IgD-negative memory B cell (primary cell): ENCODE results near the gene FAM98C. TPM values are rescaled to one million over a fixed set of nuclear protein-coding genes. Genes with fewer than 3 reads are reported as not detected.
A peak's percentile ranks its signal among the peaks of the same experiment; 100 is the strongest.
"Not testable (repeated sequence)": the region's sequence is repeated elsewhere in the genome, so short reads cannot be mapped to it uniquely, and the experiment has no call there.

ENCODE experiments used
- H3K27ac Mint-ChIP-seq, 3 donors: one replicate each; pipeline ENCODE4 v1.8.0; 2020 to 2022; ENCODE audit warnings: mild to moderate bottlenecking in 3 of 3, mixed read lengths in 3 of 3, moderate library complexity in 1 of 3
- H3K27me3 Mint-ChIP-seq: one replicate; pipeline ENCODE4 v1.8.0; 2021; ENCODE audit warnings: mixed read lengths
- H3K36me3 Mint-ChIP-seq: one replicate; pipeline ENCODE4 v1.8.0; 2020; ENCODE audit warnings: mild to moderate bottlenecking, mixed read lengths
- H3K4me1 Mint-ChIP-seq, 3 donors: one replicate each; pipeline ENCODE4 v1.8.0; 2020 to 2022; ENCODE audit warnings: mixed read lengths in 3 of 3, mild to moderate bottlenecking in 1 of 3
- H3K4me3 Mint-ChIP-seq, 4 donors: one replicate each; pipeline ENCODE4 v1.8.0; 2020 to 2022; ENCODE audit warnings: mild to moderate bottlenecking in 4 of 4, mixed read lengths in 4 of 4, moderate library complexity in 3 of 4
- H3K9me3 Mint-ChIP-seq, 3 donors: one replicate each; pipeline ENCODE4 v1.8.0; 2020 to 2021; ENCODE audit warnings: mixed read lengths in 3 of 3, mild to moderate bottlenecking in 1 of 3
- polyA plus RNA-seq: library from polyadenylated mRNA; unstranded; fragments of 300-500 nt; fragmentation: Illumina TruSeq; gene quantifications from one replicate; pipeline ENCODE4 v1.2.3, GENCODE V29; 2021

FAM98C gene
- polyA plus RNA-seq, result 26.2 TPM

GRCh38 chr19:38402967-38403674 lies at the start of gene FAM98C:
TSS of gene FAM98C (plus strand) at chr19:38403093. CDS start at chr19:38403154, 61 bp downstream.
- Mint-ChIP-seq H3K27ac (peak within 1 kb of the TSS; percentile 77 to 94 (median 80)), H3K36me3 (peaks cover 6% of the 10 kb centered on the region), H3K4me3 (peak within 1 kb of the TSS; percentile 88 to 98 (median 94)), H3K27me3 (peaks cover 5% of the 10 kb centered on the region), H3K9me3 (no peaks in the 10 kb centered on the region), H3K4me1 (peaks cover 4 to 8% (median 5%) of the 10 kb centered on the region in 3 donors)

GRCh38 chr19:38355728-38356725 lies 46.9 kb upstream of the FAM98C start:
- H3K27ac Mint-ChIP-seq, result no peak overlapping the region
- H3K9me3 Mint-ChIP-seq, result no peaks in the 10 kb centered on the region
- H3K36me3 Mint-ChIP-seq, result no peaks in the 10 kb centered on the region
- peaks cover 3% of the 10 kb centered on the region for H3K27me3 Mint-ChIP-seq
- peaks cover 0 to 3% (median 1%) of the 10 kb centered on the region in 3 donors for H3K4me1 Mint-ChIP-seq
- H3K4me3 Mint-ChIP-seq, result no peak overlapping the region

GRCh38 chr19:38358071-38358470 lies 44.8 kb upstream of the FAM98C start:
- H3K4me3 Mint-ChIP-seq, result no peak overlapping the region
- no peaks in the 10 kb centered on the region for H3K36me3 Mint-ChIP-seq
- no peaks in the 10 kb centered on the region for H3K9me3 Mint-ChIP-seq
- H3K27ac Mint-ChIP-seq, result no peak overlapping the region
- peaks cover 3% of the 10 kb centered on the region for H3K27me3 Mint-ChIP-seq
- peaks cover 0 to 7% (median 4%) of the 10 kb centered on the region in 3 donors for H3K4me1 Mint-ChIP-seq

GRCh38 chr19:38359242-38360021 lies 43.5 kb upstream of the FAM98C start:
- Mint-ChIP-seq H3K4me3 (peak overlapping the region in 1 of 4 donors; percentile 84), H3K27me3 (peaks cover 3% of the 10 kb centered on the region), H3K9me3 (no peaks in the 10 kb centered on the region), H3K27ac (no peak overlapping the region), H3K36me3 (no peaks in the 10 kb centered on the region), H3K4me1 (peaks cover 0 to 7% (median 4%) of the 10 kb centered on the region in 3 donors)

- Mint-ChIP-seq H3K4me1 (peaks cover 0 to 7% (median 4%) of the 10 kb centered on the region in 3 donors), H3K27me3 (peaks cover 3% of the 10 kb centered on the region), H3K27ac (peak overlapping the region in 1 of 3 donors; percentile 47), H3K9me3 (no peaks in the 10 kb centered on the region), H3K36me3 (no peaks in the 10 kb centered on the region), H3K4me3 (peak overlapping the region in 3 of 4 donors; percentile 34 to 84 (median 41))
Measured at GRCh38 chr19:38360351-38360750, 42.5 kb upstream of the FAM98C start.

- Mint-ChIP-seq H3K27me3 (peaks cover 3% of the 10 kb centered on the region), H3K36me3 (no peaks in the 10 kb centered on the region), H3K9me3 (no peaks in the 10 kb centered on the region), H3K4me3 (peak overlapping the region; percentile 84 to 95 (median 90)), H3K4me1 (peaks cover 0 to 7% (median 4%) of the 10 kb centered on the region in 3 donors), H3K27ac (peak overlapping the region; percentile 37 to 47 (median 39))
Measured at GRCh38 chr19:38360839-38361631, 41.9 kb upstream of the FAM98C start.

- Mint-ChIP-seq H3K4me1 (peaks cover 0 to 7% (median 4%) of the 10 kb centered on the region in 3 donors), H3K4me3 (peak overlapping the region; percentile 84 to 95 (median 90)), H3K27ac (no peak overlapping the region), H3K9me3 (no peaks in the 10 kb centered on the region), H3K27me3 (peaks cover 3% of the 10 kb centered on the region), H3K36me3 (no peaks in the 10 kb centered on the region)
Measured at GRCh38 chr19:38361633-38362075, 41.2 kb upstream of the FAM98C start.

GRCh38 chr19:38362076-38362945 lies 40.6 kb upstream of the FAM98C start:
- Mint-ChIP-seq H3K27me3 (peaks cover 3% of the 10 kb centered on the region), H3K9me3 (no peaks in the 10 kb centered on the region), H3K27ac (peak overlapping the region in 1 of 3 donors; percentile 53), H3K4me3 (peak overlapping the region; percentile 84 to 95 (median 90)), H3K4me1 (peaks cover 0 to 7% (median 4%) of the 10 kb centered on the region in 3 donors), H3K36me3 (no peaks in the 10 kb centered on the region)

- H3K36me3 Mint-ChIP-seq, H3K9me3 Mint-ChIP-seq, H3K4me1 Mint-ChIP-seq, H3K27me3 Mint-ChIP-seq, H3K27ac Mint-ChIP-seq: not testable (repeated sequence)
- peak overlapping the region; percentile 23 to 86 (median 65) for H3K4me3 Mint-ChIP-seq
Measured at GRCh38 chr19:38362946-38363688, 39.8 kb upstream of the FAM98C start.

GRCh38 chr19:38367041-38367440 lies 35.9 kb upstream of the FAM98C start:
- no peaks in the 10 kb centered on the region for H3K36me3 Mint-ChIP-seq
- H3K4me3 Mint-ChIP-seq, result peak overlapping the region in 1 of 4 donors; percentile 26
- no peaks in the 10 kb centered on the region for H3K9me3 Mint-ChIP-seq
- no peaks in the 10 kb centered on the region for H3K4me1 Mint-ChIP-seq
- H3K27me3 Mint-ChIP-seq, result peaks cover 8% of the 10 kb centered on the region
- H3K27ac Mint-ChIP-seq, result no peak overlapping the region

- Mint-ChIP-seq H3K9me3 (no peaks in the 10 kb centered on the region), H3K4me1 (peaks cover 2 to 4% (median 3%) of the 10 kb centered on the region in 3 donors), H3K27ac (no peak overlapping the region), H3K36me3 (peaks cover 4% of the 10 kb centered on the region), H3K27me3 (peaks cover 8% of the 10 kb centered on the region), H3K4me3 (no peak overlapping the region)
Measured at GRCh38 chr19:38369584-38369983, 33.3 kb upstream of the FAM98C start.

GRCh38 chr19:38370299-38370698 lies 32.6 kb upstream of the FAM98C start:
- Mint-ChIP-seq H3K36me3 (peaks cover 5% of the 10 kb centered on the region), H3K4me3 (peak overlapping the region in 1 of 4 donors; percentile 12), H3K4me1 (peaks cover 9 to 10% (median 9%) of the 10 kb centered on the region in 3 donors), H3K9me3 (no peaks in the 10 kb centered on the region), H3K27me3 (peaks cover 8% of the 10 kb centered on the region), H3K27ac (peak overlapping the region in 1 of 3 donors; percentile 9)
